Liver (tissue), 9 donors: ENCODE data around the gene MST1. TPM values are rescaled to one million over a fixed set of nuclear protein-coding genes. Genes with fewer than 3 reads are reported as not detected.

Experiments
- DNase-seq: peaks from one replicate; pipeline ENCODE4 v3.0.0-alpha.2; 2017; ENCODE audit warnings: low spot score
- H3K27ac ChIP-seq, 2 donors: one replicate each; pipeline ENCODE4 v1.7.0; 2013; ENCODE audit warnings: inconsistent platforms in 2 of 2, low read length in 2 of 2, control low read depth in 1 of 2, low read depth in 1 of 2, mild to moderate bottlenecking in 1 of 2
- H3K27me3 ChIP-seq, 4 donors: one replicate each; pipeline versions ENCODE4 v1.6.1 to v1.7.0; 2013; ENCODE audit warnings: low read length in 3 of 4, inconsistent platforms in 1 of 4, mild to moderate bottlenecking in 1 of 4, moderate library complexity in 1 of 4; ENCODE audit not compliant: control insufficient read depth in 4 of 4, insufficient read depth in 4 of 4
- H3K36me3 ChIP-seq, 4 donors: one replicate each; pipeline versions ENCODE4 v1.6.1 to v1.7.0; 2013; ENCODE audit warnings: low read length in 3 of 4, mild to moderate bottlenecking in 3 of 4, low read depth in 1 of 4, moderate library complexity in 1 of 4; ENCODE audit not compliant: control insufficient read depth in 4 of 4, insufficient read depth in 3 of 4
- H3K4me1 ChIP-seq, 4 donors: one replicate each; pipeline versions ENCODE4 v1.6.1 to v1.7.0; 2013; ENCODE audit warnings: low read length in 3 of 4, mild to moderate bottlenecking in 3 of 4, moderate library complexity in 1 of 4; ENCODE audit not compliant: control insufficient read depth in 4 of 4, insufficient read depth in 4 of 4
- H3K4me3 ChIP-seq, 3 donors: one replicate each; pipeline versions ENCODE4 v1.6.1 to v1.7.0; 2013; ENCODE audit warnings: low read length in 3 of 3, control low read depth in 1 of 3, low read depth in 1 of 3, mild to moderate bottlenecking in 1 of 3
- H3K9ac ChIP-seq, 2 donors: one replicate each; pipeline ENCODE4 v1.7.0; 2013; ENCODE audit warnings: low read length in 2 of 2, mild to moderate bottlenecking in 2 of 2, moderate library complexity in 2 of 2, control low read depth in 1 of 2, low read depth in 1 of 2
- H3K9me3 ChIP-seq, 4 donors: one replicate each; pipeline versions ENCODE4 v1.6.1 to v1.7.0; 2013; ENCODE audit warnings: low read length in 3 of 4; ENCODE audit not compliant: control insufficient read depth in 4 of 4
- EGR1 ChIP-seq, 2 donors: IDR thresholded peaks; 2 replicates each; pipeline ENCODE4 v1.6.1; 2016 to 2018; ENCODE audit warnings: antibody characterized with exemption in 2 of 2, low read depth in 2 of 2
- FOXA1 ChIP-seq: IDR thresholded peaks from 2 replicates; pipeline ENCODE4 v1.6.1; 2016; ENCODE audit warnings: antibody characterized with exemption
- FOXA2 ChIP-seq: IDR thresholded peaks from 2 replicates; pipeline ENCODE4 v1.6.1; 2016; ENCODE audit warnings: antibody characterized with exemption
- GABPA ChIP-seq, 2 donors: IDR thresholded peaks in 1 of 2; conservative IDR thresholded peaks in 1 of 2; 2 replicates each; pipeline ENCODE4 v1.6.1; 2016; ENCODE audit warnings: antibody characterized with exemption in 2 of 2, mild to moderate bottlenecking in 1 of 2, moderate library complexity in 1 of 2
- HNF4A ChIP-seq, 2 donors: conservative IDR thresholded peaks; 2 replicates each; pipeline ENCODE4 v1.6.1; 2016; ENCODE audit warnings: antibody characterized with exemption in 2 of 2, mild to moderate bottlenecking in 2 of 2
- HNF4G ChIP-seq: IDR thresholded peaks from 2 replicates; pipeline ENCODE4 v1.6.1; 2016; ENCODE audit warnings: antibody characterized with exemption
- JUND ChIP-seq, 2 donors: IDR thresholded peaks; 2 replicates each; pipeline ENCODE4 v1.6.1; 2016; ENCODE audit warnings: antibody characterized with exemption in 2 of 2
- NR2F2 ChIP-seq: IDR thresholded peaks from 2 replicates; pipeline ENCODE4 v1.6.1; 2016; ENCODE audit warnings: antibody characterized with exemption
- RAD21 ChIP-seq, 2 donors: IDR thresholded peaks; 2 replicates each; pipeline ENCODE4 v1.6.1; 2016; ENCODE audit warnings: antibody characterized with exemption in 2 of 2, mild to moderate bottlenecking in 2 of 2
- RXRA ChIP-seq, 2 donors: IDR thresholded peaks; 2 replicates each; pipeline ENCODE4 v1.6.1; 2017 to 2018; ENCODE audit warnings: antibody characterized with exemption in 2 of 2, mild to moderate bottlenecking in 1 of 2
- SP1 ChIP-seq: IDR thresholded peaks from 2 replicates; pipeline ENCODE4 v1.6.1; 2018; ENCODE audit warnings: antibody characterized with exemption, mild to moderate bottlenecking
- WGBS: extraction: QIAGEN DNeasy Blood & Tissue Kit; methylation state at CpG from one replicate; pipeline ENCODE4 v1.1.7; 2013; 5-methylcytosine and 5-hydroxymethylcytosine counted together
- polyA plus RNA-seq, 2 donors: library from polyadenylated mRNA; stranded (reverse) in 1 of 2; unstranded in 1 of 2; fragments of 200-250 nt in 1 of 2; fragments of >200 nt in 1 of 2; fragmentation: Nextera tagmentation in 1 of 2; extraction: Ambion mirVana in 1 of 2; gene quantifications; one replicate each; pipeline versions ENCODE4 v1.2.1 to v1.2.3, GENCODE V29; 2013 to 2015
- total RNA-seq, 2 donors: library from RNA; depleted of rRNA; stranded (reverse); fragments of >200 nt; gene quantifications; one replicate each; pipeline ENCODE4 v1.2.3, GENCODE V29; 2014
- TF ChIP-seq, protein P1 (sequence below): fragments of 150-350 bp; IDR thresholded peaks from 2 replicates; pipeline ENCODE4 v1.5.1; 2017; ENCODE audit warnings: improper control_type of control experiment, low read depth, low read length; ENCODE audit not compliant: missing input control
- TF ChIP-seq, protein P2 (sequence below): IDR thresholded peaks from 2 replicates; pipeline ENCODE4 v1.6.1; 2016; ENCODE audit warnings: antibody characterized with exemption
- TF ChIP-seq, protein P3 (sequence below): IDR thresholded peaks from 2 replicates; pipeline ENCODE4 v1.6.1; 2016; ENCODE audit warnings: antibody characterized with exemption, mild to moderate bottlenecking
- donor health status: healthy.
- donor health status: healthy.
- donor health status: healthy.
- donor health status: healthy.
- donor health status: healthy.

Gene MST1
- total and polyA plus RNA-seq, 4 donors = 262 to 634 (median 530) TPM

DNA sequence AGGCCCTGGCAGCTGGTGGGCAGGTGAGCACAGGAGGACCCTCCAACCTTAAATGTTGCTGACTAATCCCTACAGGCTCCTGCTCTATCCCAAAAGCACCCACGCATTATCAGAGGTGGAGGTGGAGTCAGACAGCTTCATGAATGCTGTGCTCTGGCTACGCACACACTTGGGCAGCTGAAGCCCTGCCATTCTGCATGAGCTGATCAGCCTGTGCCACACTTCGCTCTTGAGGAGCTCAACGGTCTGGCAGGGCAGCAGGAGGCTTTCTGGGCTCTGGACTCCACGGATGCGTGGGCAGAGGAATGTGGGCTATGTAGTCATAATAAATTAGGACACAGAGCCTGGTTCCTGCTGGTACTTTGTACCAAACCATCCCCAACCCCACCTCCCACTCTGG, 6.1 kb downstream of the MST1 start (continued):
- TF ChIP-seq FOXA1 = no peak
- TF ChIP-seq, protein P1, sequence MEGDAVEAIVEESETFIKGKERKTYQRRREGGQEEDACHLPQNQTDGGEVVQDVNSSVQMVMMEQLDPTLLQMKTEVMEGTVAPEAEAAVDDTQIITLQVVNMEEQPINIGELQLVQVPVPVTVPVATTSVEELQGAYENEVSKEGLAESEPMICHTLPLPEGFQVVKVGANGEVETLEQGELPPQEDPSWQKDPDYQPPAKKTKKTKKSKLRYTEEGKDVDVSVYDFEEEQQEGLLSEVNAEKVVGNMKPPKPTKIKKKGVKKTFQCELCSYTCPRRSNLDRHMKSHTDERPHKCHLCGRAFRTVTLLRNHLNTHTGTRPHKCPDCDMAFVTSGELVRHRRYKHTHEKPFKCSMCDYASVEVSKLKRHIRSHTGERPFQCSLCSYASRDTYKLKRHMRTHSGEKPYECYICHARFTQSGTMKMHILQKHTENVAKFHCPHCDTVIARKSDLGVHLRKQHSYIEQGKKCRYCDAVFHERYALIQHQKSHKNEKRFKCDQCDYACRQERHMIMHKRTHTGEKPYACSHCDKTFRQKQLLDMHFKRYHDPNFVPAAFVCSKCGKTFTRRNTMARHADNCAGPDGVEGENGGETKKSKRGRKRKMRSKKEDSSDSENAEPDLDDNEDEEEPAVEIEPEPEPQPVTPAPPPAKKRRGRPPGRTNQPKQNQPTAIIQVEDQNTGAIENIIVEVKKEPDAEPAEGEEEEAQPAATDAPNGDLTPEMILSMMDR = no peak
- no peak for TF ChIP-seq HNF4G

DNA sequence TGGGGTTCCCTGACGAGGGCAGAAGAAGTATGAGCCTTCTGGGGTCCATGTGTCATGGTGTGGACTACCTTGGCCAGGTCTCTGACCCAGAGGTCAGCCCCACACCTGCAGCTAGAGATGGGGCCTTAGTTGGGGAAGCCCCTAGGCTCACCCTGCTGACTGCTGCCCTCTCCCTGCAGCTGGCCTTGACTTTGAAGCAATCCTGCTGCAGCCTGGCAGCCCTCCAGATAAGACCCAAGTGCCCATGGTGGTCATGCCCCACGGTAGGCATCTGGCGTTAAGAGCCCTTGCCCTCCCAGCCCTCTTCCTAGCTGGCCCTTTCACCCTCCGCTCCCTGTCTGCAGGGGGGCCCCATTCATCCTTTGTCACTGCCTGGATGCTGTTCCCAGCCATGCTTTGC, 7.7 kb downstream of the MST1 start:
- H3K4me1 ChIP-seq = peaks cover 0 to 5% (median under 1%) of the 10 kb centered on the region in 4 donors
- TF ChIP-seq FOXA1 = no peak
- no peak for TF ChIP-seq SP1
- TF ChIP-seq HNF4A (conservative IDR thresholded peaks at IDR 0.05) = no peak
- TF ChIP-seq, protein P2, sequence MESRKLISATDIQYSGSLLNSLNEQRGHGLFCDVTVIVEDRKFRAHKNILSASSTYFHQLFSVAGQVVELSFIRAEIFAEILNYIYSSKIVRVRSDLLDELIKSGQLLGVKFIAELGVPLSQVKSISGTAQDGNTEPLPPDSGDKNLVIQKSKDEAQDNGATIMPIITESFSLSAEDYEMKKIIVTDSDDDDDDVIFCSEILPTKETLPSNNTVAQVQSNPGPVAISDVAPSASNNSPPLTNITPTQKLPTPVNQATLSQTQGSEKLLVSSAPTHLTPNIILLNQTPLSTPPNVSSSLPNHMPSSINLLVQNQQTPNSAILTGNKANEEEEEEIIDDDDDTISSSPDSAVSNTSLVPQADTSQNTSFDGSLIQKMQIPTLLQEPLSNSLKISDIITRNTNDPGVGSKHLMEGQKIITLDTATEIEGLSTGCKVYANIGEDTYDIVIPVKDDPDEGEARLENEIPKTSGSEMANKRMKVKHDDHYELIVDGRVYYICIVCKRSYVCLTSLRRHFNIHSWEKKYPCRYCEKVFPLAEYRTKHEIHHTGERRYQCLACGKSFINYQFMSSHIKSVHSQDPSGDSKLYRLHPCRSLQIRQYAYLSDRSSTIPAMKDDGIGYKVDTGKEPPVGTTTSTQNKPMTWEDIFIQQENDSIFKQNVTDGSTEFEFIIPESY = no peak
- TF ChIP-seq NR2F2 = no peak
- peaks cover 15 to 74% (median 56%) of the 10 kb centered on the region in 4 donors for H3K36me3 ChIP-seq
- DNase-seq = no peak
- 87% methylated on average over 4 of the region's 4 CpGs for WGBS
- H3K27ac ChIP-seq = no peak overlapping the region
- H3K4me3 ChIP-seq = no peak overlapping the region
- no peak overlapping the region for H3K9ac ChIP-seq
- no peaks in the 10 kb centered on the region for H3K27me3 ChIP-seq
- H3K9me3 ChIP-seq = no peaks in the 10 kb centered on the region

DNA sequence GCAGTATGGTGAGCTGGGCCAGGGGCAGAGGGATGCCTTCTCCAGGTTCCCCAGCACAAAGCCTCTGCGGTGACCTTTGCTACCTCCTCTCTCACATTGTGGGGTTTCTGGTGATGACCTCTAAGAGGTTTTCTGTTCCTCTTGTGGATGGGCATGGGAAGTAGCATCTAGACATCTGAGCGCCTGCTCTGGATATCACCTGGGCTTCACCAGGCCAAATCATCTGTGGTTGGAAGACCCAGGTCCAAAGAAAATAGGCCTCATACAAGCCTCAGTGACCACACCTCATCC, 8.1 kb downstream of the MST1 start:
- 98% methylated on average over 2 of the region's 2 CpGs for WGBS
- H3K9ac ChIP-seq = no peak overlapping the region
- H3K27ac ChIP-seq = no peak overlapping the region
- H3K9me3 ChIP-seq = no peaks in the 10 kb centered on the region
- no peak for DNase-seq
- no peak overlapping the region for H3K4me3 ChIP-seq
- TF ChIP-seq EGR1 (IDR thresholded peaks at IDR 0.05; ENCODE audit: low read depth in 2 of 2) (no peak), HNF4A (conservative IDR thresholded peaks at IDR 0.05) (no peak)
- peaks cover 17 to 78% (median 57%) of the 10 kb centered on the region in 4 donors for H3K36me3 ChIP-seq
- peaks cover 0 to 5% (median 2%) of the 10 kb centered on the region in 4 donors for H3K4me1 ChIP-seq
- no peaks in the 10 kb centered on the region for H3K27me3 ChIP-seq

DNA sequence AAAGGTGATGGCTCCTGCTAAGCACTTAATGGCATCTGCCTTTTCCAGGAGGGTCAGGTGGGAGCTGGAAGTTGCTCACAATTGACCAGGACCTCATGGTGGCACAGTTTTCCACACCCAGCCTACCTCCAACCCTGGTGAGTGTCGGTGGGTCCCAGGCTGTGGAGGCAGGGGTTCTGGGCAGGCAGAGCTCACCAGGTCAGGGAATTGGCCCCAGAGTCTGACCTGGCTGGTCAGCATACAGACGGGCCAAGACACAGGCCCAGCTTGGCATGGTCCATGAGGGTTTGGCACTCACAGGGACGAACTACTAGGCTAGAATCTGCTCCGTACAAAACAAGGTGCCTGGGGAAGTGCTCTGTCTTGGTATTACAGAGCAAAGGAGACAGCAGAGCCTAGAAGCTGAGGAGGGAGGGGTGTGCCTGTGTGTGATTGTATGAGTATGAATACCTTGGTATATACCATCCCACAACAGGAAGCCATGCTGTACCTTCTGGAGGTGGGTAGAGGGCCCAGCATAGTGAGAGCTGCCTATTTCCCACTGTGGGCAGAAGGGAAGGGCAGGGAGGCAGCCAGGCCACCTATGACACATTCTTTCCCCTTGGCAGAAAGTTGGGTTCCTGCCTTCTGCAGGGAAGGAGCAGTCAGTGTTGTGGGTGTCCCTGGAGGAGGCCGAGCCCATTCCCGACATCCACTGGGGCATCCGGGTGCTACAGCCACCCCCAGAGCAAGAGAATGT, 8.6 kb downstream of the MST1 start:
- WGBS = 73% methylated on average over 7 of the region's 7 CpGs
- H3K9ac ChIP-seq = no peak overlapping the region
- no peak overlapping the region for H3K27ac ChIP-seq
- H3K4me3 ChIP-seq = no peak overlapping the region
- H3K9me3 ChIP-seq = no peaks in the 10 kb centered on the region
- DNase-seq = no peak
- no peaks in the 10 kb centered on the region for H3K27me3 ChIP-seq
- H3K36me3 ChIP-seq = peaks cover 22 to 78% (median 58%) of the 10 kb centered on the region in 4 donors
- H3K4me1 ChIP-seq = peaks cover 0 to 6% (median 3%) of the 10 kb centered on the region in 4 donors
- TF ChIP-seq RAD21 (IDR thresholded peaks at IDR 0.05) = no peak
- TF ChIP-seq NR2F2 = no peak
- TF ChIP-seq, protein P2 = no peak
- no peak for TF ChIP-seq FOXA1
- TF ChIP-seq, protein P3, sequence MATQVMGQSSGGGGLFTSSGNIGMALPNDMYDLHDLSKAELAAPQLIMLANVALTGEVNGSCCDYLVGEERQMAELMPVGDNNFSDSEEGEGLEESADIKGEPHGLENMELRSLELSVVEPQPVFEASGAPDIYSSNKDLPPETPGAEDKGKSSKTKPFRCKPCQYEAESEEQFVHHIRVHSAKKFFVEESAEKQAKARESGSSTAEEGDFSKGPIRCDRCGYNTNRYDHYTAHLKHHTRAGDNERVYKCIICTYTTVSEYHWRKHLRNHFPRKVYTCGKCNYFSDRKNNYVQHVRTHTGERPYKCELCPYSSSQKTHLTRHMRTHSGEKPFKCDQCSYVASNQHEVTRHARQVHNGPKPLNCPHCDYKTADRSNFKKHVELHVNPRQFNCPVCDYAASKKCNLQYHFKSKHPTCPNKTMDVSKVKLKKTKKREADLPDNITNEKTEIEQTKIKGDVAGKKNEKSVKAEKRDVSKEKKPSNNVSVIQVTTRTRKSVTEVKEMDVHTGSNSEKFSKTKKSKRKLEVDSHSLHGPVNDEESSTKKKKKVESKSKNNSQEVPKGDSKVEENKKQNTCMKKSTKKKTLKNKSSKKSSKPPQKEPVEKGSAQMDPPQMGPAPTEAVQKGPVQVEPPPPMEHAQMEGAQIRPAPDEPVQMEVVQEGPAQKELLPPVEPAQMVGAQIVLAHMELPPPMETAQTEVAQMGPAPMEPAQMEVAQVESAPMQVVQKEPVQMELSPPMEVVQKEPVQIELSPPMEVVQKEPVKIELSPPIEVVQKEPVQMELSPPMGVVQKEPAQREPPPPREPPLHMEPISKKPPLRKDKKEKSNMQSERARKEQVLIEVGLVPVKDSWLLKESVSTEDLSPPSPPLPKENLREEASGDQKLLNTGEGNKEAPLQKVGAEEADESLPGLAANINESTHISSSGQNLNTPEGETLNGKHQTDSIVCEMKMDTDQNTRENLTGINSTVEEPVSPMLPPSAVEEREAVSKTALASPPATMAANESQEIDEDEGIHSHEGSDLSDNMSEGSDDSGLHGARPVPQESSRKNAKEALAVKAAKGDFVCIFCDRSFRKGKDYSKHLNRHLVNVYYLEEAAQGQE = no peak
- TF ChIP-seq JUND (IDR thresholded peaks at IDR 0.05) = no peak
- no peak for TF ChIP-seq GABPA (IDR thresholded peaks at IDR 0.05 in 1 of 2, conservative IDR thresholded peaks at IDR 0.05 in 1 of 2)
- no peak for TF ChIP-seq FOXA2
- TF ChIP-seq RXRA (IDR thresholded peaks at IDR 0.05) = no peak
